ENCODE results near the gene DAZAP2. TPM values are rescaled to one million over a fixed set of nuclear protein-coding genes. Genes with fewer than 3 reads are reported as not detected.

DAZAP2 gene
- total and polyA plus RNA-seq, 2 of the 13 experiments (the other 11 are each of a cell fraction or from before 2014, with no cell fraction given), result 64.5 to 222 TPM

DNA sequence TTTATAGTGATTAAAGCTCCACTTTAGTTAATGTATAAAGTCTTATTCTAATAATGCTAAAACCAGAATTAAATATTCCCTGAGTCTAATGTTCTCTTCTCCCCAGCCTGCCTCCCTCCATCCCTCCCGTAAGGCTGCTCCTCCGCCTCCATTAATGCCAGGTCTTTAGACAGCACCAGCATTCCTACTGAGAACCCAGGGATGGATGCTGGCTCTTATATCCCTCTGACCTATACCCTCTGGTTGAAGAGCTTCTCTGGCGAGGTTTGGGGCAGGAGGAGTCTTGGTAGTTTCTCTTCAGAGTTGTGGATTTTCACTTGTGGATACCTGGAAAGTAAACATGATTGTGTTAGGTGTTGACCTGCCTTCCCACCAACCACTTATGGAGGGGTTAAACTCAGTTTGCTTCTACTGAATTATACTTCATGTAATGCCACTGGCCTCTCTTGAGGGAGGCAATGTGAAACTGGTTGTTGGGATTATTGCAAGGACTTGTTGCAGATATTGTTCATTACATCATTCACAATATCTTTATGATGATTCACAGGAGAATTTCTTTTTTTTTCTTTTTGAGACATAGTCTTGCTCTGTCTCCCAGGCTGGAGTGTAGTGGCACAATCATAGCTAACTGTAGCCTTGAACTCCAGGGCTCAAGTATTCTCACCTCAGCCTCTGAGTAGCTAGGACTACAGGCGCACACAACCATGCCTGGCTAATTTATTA, 42.7 kb downstream of the DAZAP2 start:
- Histone ChIP-seq H3K9ac (ENCODE audit: insufficient read depth, low read depth, low read length) (no peak overlapping the region), H3K4me1 (ENCODE audit: insufficient read depth, low read length) (no peaks in the 10 kb centered on the region), H3K27ac (ENCODE audit: extremely low read length, insufficient read depth, low read length) (no peak overlapping the region), H3K4me3 (replicated peaks in 1 of 3; ENCODE audit: insufficient read depth in 1 of 3, low read depth in 2 of 3, low read length in 3 of 3) (no peak overlapping the region), H3K4me2 (ENCODE audit: low read depth, low read length) (no peak overlapping the region), H3K9me3 (ENCODE audit: low read length) (no peaks in the 10 kb centered on the region), H3K36me3 (replicated peaks in 1 of 2; ENCODE audit: control insufficient read depth in 1 of 2, insufficient read depth in 2 of 2, low read length in 2 of 2) (no peaks in the 10 kb centered on the region), H3K79me2 (ENCODE audit: insufficient read depth, low read length) (no peaks in the 10 kb centered on the region), H3K27me3 (ENCODE audit: control insufficient read depth in 1 of 2, insufficient read depth in 2 of 2, low read length in 2 of 2) (peaks cover 0 to 4% of the 10 kb centered on the region in 2 experiments; a peak in 1 of 5 replicates), H4K20me1 (ENCODE audit: insufficient read depth, low read length) (no peaks in the 10 kb centered on the region), H2AFZ (ENCODE audit: low read length) (no peak overlapping the region)
- in situ Hi-C loops (cut with HindIII; ENCODE audit: extremely low pct_ligation_motif_present, low pct_unique_long_range_greater_than_20kb) (no loop called here), intact Hi-C loops (cut with micrococcal nuclease; ENCODE audit: unreplicated experiment) (no loop called here)
- no peak for ATAC-seq
- no peak for TF ChIP-seq ZSCAN29 (CRISPR knock-in tag; conservative IDR thresholded peaks at IDR 0.05)
- no peak for TF ChIP-seq ZNF777 (CRISPR knock-in tag; IDR thresholded peaks at IDR 0.05)
- no peak for TF ChIP-seq U2AF2 (IDR thresholded peaks at IDR 0.05; ENCODE audit: low read depth, low read length)
- no peak for TF ChIP-seq REXO4 (CRISPR knock-in tag; IDR thresholded peaks at IDR 0.05; ENCODE audit: borderline replicate concordance)
- TF ChIP-seq TCF7 (IDR thresholded peaks at IDR 0.05; ENCODE audit: low read depth), result no peak
- WGBS (ENCODE audit: low lambda C conversion rate), result 38% methylated on average over 4 of the region's 4 CpGs
- BruUV-seq (replicated peaks), result no TSS peak
- DNase-seq (ENCODE audit: low spot score), result no peak
- FAIRE-seq, result no peak
- ChIA-PET POLR2A (no interaction called here), CTCF (ENCODE audit: low intra/inter-chr PET ratio, low total read pairs) (no interaction called here)

DNA sequence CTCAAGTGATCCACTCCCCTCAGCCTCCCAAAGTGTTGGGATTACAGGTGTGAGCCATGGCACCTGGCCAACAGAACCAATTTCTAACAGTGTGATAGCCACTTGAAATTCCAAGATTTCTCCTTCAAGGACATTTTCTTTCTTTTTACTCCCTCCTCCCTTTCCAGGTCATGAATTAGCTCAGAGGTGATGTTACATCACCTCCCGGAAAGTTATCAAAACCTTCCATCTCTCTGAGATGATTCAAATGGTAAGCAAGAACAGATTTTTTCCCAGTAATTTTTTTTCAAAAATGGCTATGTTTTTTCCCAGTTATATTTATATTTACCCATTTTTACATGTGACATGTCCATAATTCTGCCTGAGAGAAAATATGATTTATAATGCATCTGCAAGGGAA, 47.2 kb downstream of the DAZAP2 start:
- no peak for DNase-seq (ENCODE audit: low spot score)
- TF ChIP-seq ZNF207 (IDR thresholded peaks at IDR 0.05; ENCODE audit: borderline replicate concordance) (no peak), HNRNPUL1 (IDR thresholded peaks at IDR 0.05; ENCODE audit: low read depth, low read length) (no peak)
- no peak for ATAC-seq
- Histone ChIP-seq H3K79me2 (ENCODE audit: insufficient read depth, low read length) (no peaks in the 10 kb centered on the region), H3K9me3 (ENCODE audit: low read length) (no peaks in the 10 kb centered on the region), H3K27me3 (ENCODE audit: control insufficient read depth in 1 of 2, insufficient read depth in 2 of 2, low read length in 2 of 2) (peaks cover 0 to 4% of the 10 kb centered on the region in 2 experiments; a peak in 1 of 5 replicates), H3K36me3 (replicated peaks in 1 of 2; ENCODE audit: control insufficient read depth in 1 of 2, insufficient read depth in 2 of 2, low read length in 2 of 2) (no peaks in the 10 kb centered on the region), H3K4me1 (ENCODE audit: insufficient read depth, low read length) (no peaks in the 10 kb centered on the region), H3K9ac (ENCODE audit: insufficient read depth, low read depth, low read length) (no peak overlapping the region), H3K4me3 (replicated peaks in 1 of 3; ENCODE audit: insufficient read depth in 1 of 3, low read depth in 2 of 3, low read length in 3 of 3) (no peak overlapping the region), H3K4me2 (ENCODE audit: low read depth, low read length) (no peak overlapping the region), H3K27ac (ENCODE audit: extremely low read length, insufficient read depth, low read length) (no peak overlapping the region), H2AFZ (ENCODE audit: low read length) (no peak overlapping the region), H4K20me1 (ENCODE audit: insufficient read depth, low read length) (no peaks in the 10 kb centered on the region)
- ChIA-PET CTCF (ENCODE audit: low intra/inter-chr PET ratio, low total read pairs) (no interaction called here), POLR2A (no interaction called here)
- 29% methylated on average over 1 of the region's 1 CpG for WGBS (ENCODE audit: low lambda C conversion rate)
- intact Hi-C loops (cut with micrococcal nuclease; ENCODE audit: unreplicated experiment), result no loop called here
- no peak for FAIRE-seq
- no TSS peak for BruUV-seq (replicated peaks)
- in situ Hi-C loops (cut with HindIII; ENCODE audit: extremely low pct_ligation_motif_present, low pct_unique_long_range_greater_than_20kb), result no loop called here

Measured in HepG2 (cell line).